HG03196 (cell line): ENCODE measurements around the gene FAM174C.
"Not testable (repeated sequence)": the region's sequence is repeated elsewhere in the genome, so short reads cannot be mapped to it uniquely, and the experiment has no call there.

Experiments used
- ATAC-seq: cut with Tn5 transposase; IDR thresholded peaks from one replicate; pipeline ENCODE4 v1.9.1; 2021; ENCODE audit not compliant: unreplicated experiment

The FAM174C gene

GRCh38 chr19:1237027-1237659 is 38.2 kb upstream of the FAM174C start:
- ATAC-seq: no peak

- no peak for ATAC-seq
Measured at GRCh38 chr19:1237754-1238368, 37.5 kb upstream of the FAM174C start, which contains the start of gene CBARP. TSS of gene CBARP (minus strand) at chr19:1238005. CDS start at chr19:1236100, 1,905 bp downstream.

GRCh38 chr19:1238369-1239303 is 36.7 kb upstream of the FAM174C start:
- ATAC-seq: no peak

- ATAC-seq: no peak
Measured at GRCh38 chr19:1239420-1239795, 35.9 kb upstream of the FAM174C start.

GRCh38 chr19:1239796-1240737 is 35.3 kb upstream of the FAM174C start:
- ATAC-seq: peak; percentile 30

GRCh38 chr19:1240925-1241324 is 34.4 kb upstream of the FAM174C start:
- ATAC-seq: no peak

GRCh38 chr19:1241417-1242095 is 33.8 kb upstream of the FAM174C start, which contains the start of gene ATP5F1D:
TSS of gene ATP5F1D (plus strand) at chr19:1241751. CDS start at chr19:1241851, 100 bp downstream.
- peak; percentile 54 for ATAC-seq

GRCh38 chr19:1243768-1244692 is 31.3 kb upstream of the FAM174C start:
- ATAC-seq: no peak

GRCh38 chr19:1244693-1245451 is 30.5 kb upstream of the FAM174C start:
- ATAC-seq: no peak

GRCh38 chr19:1245494-1246264 is 29.7 kb upstream of the FAM174C start:
- ATAC-seq: no peak

- ATAC-seq: not testable (repeated sequence)
Measured at GRCh38 chr19:1246265-1247087, 28.9 kb upstream of the FAM174C start.

GRCh38 chr19:1247748-1248138 is 27.6 kb upstream of the FAM174C start:
- no peak for ATAC-seq

- peak; percentile 13 for ATAC-seq
Measured at GRCh38 chr19:1248139-1248785, 27.1 kb upstream of the FAM174C start, which contains the start of gene MIDN. TSS of gene MIDN (plus strand) at chr19:1248583. CDS start at chr19:1250297, 1,714 bp downstream.

- ATAC-seq: peak; percentile 20
Measured at GRCh38 chr19:1248786-1249297, 26.5 kb upstream of the FAM174C start.

GRCh38 chr19:1249298-1249989 is 25.9 kb upstream of the FAM174C start:
- ATAC-seq: peak; percentile 39
